Gastrocnemius medialis (tissue), 4 donors: Measurements from ENCODE around the gene SHPK.

Experiments used
- CTCF ChIP-seq, 5 experiments: fragments of 450-650 bp in 3 of 5; fragments of 200-600 bp in 2 of 5; sonication (generic) in 2 of 5; IDR thresholded peaks in 4 of 5; conservative IDR thresholded peaks in 1 of 5; 1 replicate in 4 of 5; 2 replicates in 1 of 5; pipeline ENCODE4 v1.5.1; 2016 to 2019; ENCODE audit warnings: antibody characterized with exemption in 5 of 5, mild to moderate bottlenecking in 3 of 5, moderate library complexity in 3 of 5
- POLR2A ChIP-seq, 2 donors: fragments of 450-650 bp; IDR thresholded peaks; one replicate each; pipeline ENCODE4 v1.6.1; 2017; ENCODE audit warnings: antibody characterized with exemption in 2 of 2, mild to moderate bottlenecking in 2 of 2, moderate library complexity in 2 of 2

- no peak for TF ChIP-seq CTCF (IDR thresholded peaks at IDR 0.05 in 4 of 5, conservative IDR thresholded peaks at IDR 0.05 in 1 of 5)
- no peak for TF ChIP-seq POLR2A (IDR thresholded peaks at IDR 0.05)
These were observed 32.2 kb downstream of the SHPK start for GRCh38 chr17:3603870-3604259.
